ENCODE data around the gene CDH13. TPM values are rescaled to one million over a fixed set of nuclear protein-coding genes. Genes with fewer than 3 reads are reported as not detected.

Gene CDH13
- polyA plus RNA-seq, 1 donor from 2014 or later, result 3.2 TPM

GRCh38 chr16:83447560-83447959, 820.8 kb downstream of the CDH13 start:
- Histone ChIP-seq H4K20me1 (ENCODE audit: insufficient read depth) (no peaks in the 10 kb centered on the region), H3K36me3 (ENCODE audit: insufficient read depth, low read length) (no peaks in the 10 kb centered on the region), H3K27me3 (ENCODE audit: insufficient read depth, low read depth, low read length) (peaks cover 3% of the 10 kb centered on the region), H3F3A (ENCODE audit: insufficient read depth, low read length, poor library complexity, severe bottlenecking) (no peaks in the 10 kb centered on the region), H3K4me2 (ENCODE audit: low read length) (no peak overlapping the region), H3K9ac (ENCODE audit: low read length) (no peak overlapping the region), H3K9me2 (ENCODE audit: insufficient read depth, low read length) (no peaks in the 10 kb centered on the region), H3K79me2 (replicated peaks; ENCODE audit: insufficient read depth, low read length) (no peaks in the 10 kb centered on the region), H2AFZ (ENCODE audit: low read depth, low read length) (no peak overlapping the region), H3K27ac (ENCODE audit: low read length) (no peak overlapping the region), H3K9me3 (ENCODE audit: low read length) (no peaks in the 10 kb centered on the region), H3K4me3 (ENCODE audit: low read length) (no peak overlapping the region)
- TF ChIP-seq REST (IDR thresholded peaks at IDR 0.05; ENCODE audit: borderline replicate concordance), result no peak
- TF ChIP-seq TAF1 (IDR thresholded peaks at IDR 0.05; ENCODE audit: low read depth), result no peak
- TF ChIP-seq, protein P1, sequence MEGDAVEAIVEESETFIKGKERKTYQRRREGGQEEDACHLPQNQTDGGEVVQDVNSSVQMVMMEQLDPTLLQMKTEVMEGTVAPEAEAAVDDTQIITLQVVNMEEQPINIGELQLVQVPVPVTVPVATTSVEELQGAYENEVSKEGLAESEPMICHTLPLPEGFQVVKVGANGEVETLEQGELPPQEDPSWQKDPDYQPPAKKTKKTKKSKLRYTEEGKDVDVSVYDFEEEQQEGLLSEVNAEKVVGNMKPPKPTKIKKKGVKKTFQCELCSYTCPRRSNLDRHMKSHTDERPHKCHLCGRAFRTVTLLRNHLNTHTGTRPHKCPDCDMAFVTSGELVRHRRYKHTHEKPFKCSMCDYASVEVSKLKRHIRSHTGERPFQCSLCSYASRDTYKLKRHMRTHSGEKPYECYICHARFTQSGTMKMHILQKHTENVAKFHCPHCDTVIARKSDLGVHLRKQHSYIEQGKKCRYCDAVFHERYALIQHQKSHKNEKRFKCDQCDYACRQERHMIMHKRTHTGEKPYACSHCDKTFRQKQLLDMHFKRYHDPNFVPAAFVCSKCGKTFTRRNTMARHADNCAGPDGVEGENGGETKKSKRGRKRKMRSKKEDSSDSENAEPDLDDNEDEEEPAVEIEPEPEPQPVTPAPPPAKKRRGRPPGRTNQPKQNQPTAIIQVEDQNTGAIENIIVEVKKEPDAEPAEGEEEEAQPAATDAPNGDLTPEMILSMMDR (IDR thresholded peaks at IDR 0.05; ENCODE audit: poor library complexity, severe bottlenecking), result no peak
- TF ChIP-seq EP300 (conservative IDR thresholded peaks at IDR 0.05; ENCODE audit: poor library complexity, severe bottlenecking), result no peak
- TF ChIP-seq EZH2 (IDR thresholded peaks at IDR 0.05; ENCODE audit: borderline replicate concordance, insufficient read depth, low read length, poor library complexity, severe bottlenecking), result no peak
- TF ChIP-seq RAD21 (conservative IDR thresholded peaks at IDR 0.05), result no peak
- TF ChIP-seq SMC3 (conservative IDR thresholded peaks at IDR 0.05; ENCODE audit: poor library complexity), result no peak
- no peak for TF ChIP-seq POLR2AphosphoS5 (IDR thresholded peaks at IDR 0.05)
- no peak for TF ChIP-seq MXI1 (conservative IDR thresholded peaks at IDR 0.05; ENCODE audit: poor library complexity, severe bottlenecking)

- H3K4me2 ChIP-seq (ENCODE audit: low read length), result no peak overlapping the region
These were observed 823.1 kb downstream of the CDH13 start for GRCh38 chr16:83449861-83450260.

More at GRCh38 chr16:83449861-83450260, 823.1 kb downstream of the CDH13 start:
- Histone ChIP-seq H4K20me1 (ENCODE audit: insufficient read depth) (no peaks in the 10 kb centered on the region), H3K4me3 (ENCODE audit: low read length) (no peak overlapping the region), H3K9me2 (ENCODE audit: insufficient read depth, low read length) (no peaks in the 10 kb centered on the region), H2AFZ (ENCODE audit: low read depth, low read length) (no peak overlapping the region), H3K9ac (ENCODE audit: low read length) (no peak overlapping the region), H3F3A (ENCODE audit: insufficient read depth, low read length, poor library complexity, severe bottlenecking) (no peaks in the 10 kb centered on the region), H3K36me3 (ENCODE audit: insufficient read depth, low read length) (no peaks in the 10 kb centered on the region), H3K27ac (ENCODE audit: low read length) (no peak overlapping the region), H3K9me3 (ENCODE audit: low read length) (no peaks in the 10 kb centered on the region), H3K79me2 (replicated peaks; ENCODE audit: insufficient read depth, low read length) (no peaks in the 10 kb centered on the region), H3K27me3 (ENCODE audit: insufficient read depth, low read depth, low read length) (peaks cover 3% of the 10 kb centered on the region)
- no peak for TF ChIP-seq RAD21 (conservative IDR thresholded peaks at IDR 0.05)
- TF ChIP-seq SMC3 (conservative IDR thresholded peaks at IDR 0.05; ENCODE audit: poor library complexity), result no peak
- TF ChIP-seq TAF1 (IDR thresholded peaks at IDR 0.05; ENCODE audit: low read depth), result no peak
- TF ChIP-seq, protein P1 (IDR thresholded peaks at IDR 0.05; ENCODE audit: poor library complexity, severe bottlenecking), result no peak
- no peak for TF ChIP-seq REST (IDR thresholded peaks at IDR 0.05; ENCODE audit: borderline replicate concordance)
- no peak for TF ChIP-seq POLR2AphosphoS5 (IDR thresholded peaks at IDR 0.05)
- no peak for TF ChIP-seq EZH2 (IDR thresholded peaks at IDR 0.05; ENCODE audit: borderline replicate concordance, insufficient read depth, low read length, poor library complexity, severe bottlenecking)
- TF ChIP-seq MXI1 (conservative IDR thresholded peaks at IDR 0.05; ENCODE audit: poor library complexity, severe bottlenecking), result no peak
- no peak for TF ChIP-seq EP300 (conservative IDR thresholded peaks at IDR 0.05; ENCODE audit: poor library complexity, severe bottlenecking)

Measured in neural cell (in vitro differentiated cells).